ENCODE measurements around the gene TMEM39A. TPM values are rescaled to one million over a fixed set of nuclear protein-coding genes. Genes with fewer than 3 reads are reported as not detected.

Gene TMEM39A
- total and polyA plus RNA-seq, 4 donors = 19.9 to 38.7 (median 29.0) TPM

- Histone ChIP-seq H3K9me3 (ENCODE audit: control insufficient read depth, insufficient read depth, low read length) (no peaks in the 10 kb centered on the region), H3K27ac (ENCODE audit: low read depth, low read length) (peak overlapping the region; percentile 96), H3K4me1 (ENCODE audit: control insufficient read depth, insufficient read depth, low read length) (peaks cover 10% of the 10 kb centered on the region), H3K36me3 (ENCODE audit: control insufficient read depth, insufficient read depth, low read length) (no peaks in the 10 kb centered on the region), H3K27me3 (ENCODE audit: control insufficient read depth, insufficient read depth, low read length) (no peaks in the 10 kb centered on the region), H3K4me3 (ENCODE audit: low read depth, low read length) (peak overlapping the region; percentile 95)
- 0% methylated on average over 4 of the region's 8 CpGs for WGBS (ENCODE audit: insufficient coverage)
- peak in 5 of 6 donors; percentile 7 to 51 (median 13) for DNase-seq (ENCODE audit: low read depth in 4 of 6, low spot score in 6 of 6)
These were observed 34.4 kb upstream of the TMEM39A start for GRCh38 chr3:119497820-119498185.

GRCh38 chr3:119494597-119494996, 31.2 kb upstream of the TMEM39A start:
- no peak overlapping the region for H3K27ac ChIP-seq (ENCODE audit: low read depth, low read length)
- no peaks in the 10 kb centered on the region for H3K9me3 ChIP-seq (ENCODE audit: control insufficient read depth, insufficient read depth, low read length)
- 100% methylated on average over 1 of the region's 2 CpGs for WGBS (ENCODE audit: insufficient coverage)
- H3K4me3 ChIP-seq (ENCODE audit: low read depth, low read length) = no peak overlapping the region
- DNase-seq (ENCODE audit: low read depth in 4 of 6, low spot score in 6 of 6) = no peak
- H3K4me1 ChIP-seq (ENCODE audit: control insufficient read depth, insufficient read depth, low read length) = peaks cover 6% of the 10 kb centered on the region
- no peaks in the 10 kb centered on the region for H3K27me3 ChIP-seq (ENCODE audit: control insufficient read depth, insufficient read depth, low read length)
- peaks cover 4% of the 10 kb centered on the region for H3K36me3 ChIP-seq (ENCODE audit: control insufficient read depth, insufficient read depth, low read length)

- no peaks in the 10 kb centered on the region for H3K9me3 ChIP-seq (ENCODE audit: control insufficient read depth, insufficient read depth, low read length)
- no peak for DNase-seq (ENCODE audit: low read depth in 4 of 6, low spot score in 6 of 6)
- no peaks in the 10 kb centered on the region for H3K27me3 ChIP-seq (ENCODE audit: control insufficient read depth, insufficient read depth, low read length)
- WGBS (ENCODE audit: insufficient coverage) = 95% methylated on average over 2 of the region's 3 CpGs
- no peak overlapping the region for H3K4me3 ChIP-seq (ENCODE audit: low read depth, low read length)
- no peaks in the 10 kb centered on the region for H3K4me1 ChIP-seq (ENCODE audit: control insufficient read depth, insufficient read depth, low read length)
- H3K27ac ChIP-seq (ENCODE audit: low read depth, low read length) = no peak overlapping the region
- peaks cover 6% of the 10 kb centered on the region for H3K36me3 ChIP-seq (ENCODE audit: control insufficient read depth, insufficient read depth, low read length)
These were observed 29.4 kb upstream of the TMEM39A start for GRCh38 chr3:119492810-119493209.

GRCh38 chr3:119492128-119492527, 28.7 kb upstream of the TMEM39A start:
- Histone ChIP-seq H3K36me3 (ENCODE audit: control insufficient read depth, insufficient read depth, low read length) (peaks cover 9% of the 10 kb centered on the region), H3K9me3 (ENCODE audit: control insufficient read depth, insufficient read depth, low read length) (no peaks in the 10 kb centered on the region), H3K27me3 (ENCODE audit: control insufficient read depth, insufficient read depth, low read length) (no peaks in the 10 kb centered on the region), H3K27ac (ENCODE audit: low read depth, low read length) (no peak overlapping the region), H3K4me1 (ENCODE audit: control insufficient read depth, insufficient read depth, low read length) (no peaks in the 10 kb centered on the region), H3K4me3 (ENCODE audit: low read depth, low read length) (no peak overlapping the region)
- WGBS (ENCODE audit: insufficient coverage) = no CpG with 5 or more reads among the region's 2 CpGs
- no peak for DNase-seq (ENCODE audit: low read depth in 4 of 6, low spot score in 6 of 6)

- 92% methylated on average over 2 of the region's 2 CpGs for WGBS (ENCODE audit: insufficient coverage)
- Histone ChIP-seq H3K36me3 (ENCODE audit: control insufficient read depth, insufficient read depth, low read length) (peaks cover 17% of the 10 kb centered on the region), H3K27ac (ENCODE audit: low read depth, low read length) (no peak overlapping the region), H3K9me3 (ENCODE audit: control insufficient read depth, insufficient read depth, low read length) (no peaks in the 10 kb centered on the region), H3K4me1 (ENCODE audit: control insufficient read depth, insufficient read depth, low read length) (no peaks in the 10 kb centered on the region), H3K4me3 (ENCODE audit: low read depth, low read length) (no peak overlapping the region), H3K27me3 (ENCODE audit: control insufficient read depth, insufficient read depth, low read length) (no peaks in the 10 kb centered on the region)
- DNase-seq (ENCODE audit: low read depth in 4 of 6, low spot score in 6 of 6) = no peak
These were observed 26.7 kb upstream of the TMEM39A start for GRCh38 chr3:119490153-119490552.

GRCh38 chr3:119485563-119485962, 22.1 kb upstream of the TMEM39A start:
- Histone ChIP-seq H3K9me3 (ENCODE audit: control insufficient read depth, insufficient read depth, low read length) (no peaks in the 10 kb centered on the region), H3K4me1 (ENCODE audit: control insufficient read depth, insufficient read depth, low read length) (no peaks in the 10 kb centered on the region), H3K27me3 (ENCODE audit: control insufficient read depth, insufficient read depth, low read length) (no peaks in the 10 kb centered on the region), H3K36me3 (ENCODE audit: control insufficient read depth, insufficient read depth, low read length) (peaks cover 20% of the 10 kb centered on the region), H3K27ac (ENCODE audit: low read depth, low read length) (no peak overlapping the region), H3K4me3 (ENCODE audit: low read depth, low read length) (no peak overlapping the region)
- WGBS (ENCODE audit: insufficient coverage) = 100% methylated on average over 1 of the region's 2 CpGs
- DNase-seq (ENCODE audit: low read depth in 4 of 6, low spot score in 6 of 6) = no peak

- no peak overlapping the region for H3K4me3 ChIP-seq (ENCODE audit: low read depth, low read length)
- no peaks in the 10 kb centered on the region for H3K9me3 ChIP-seq (ENCODE audit: control insufficient read depth, insufficient read depth, low read length)
- H3K27me3 ChIP-seq (ENCODE audit: control insufficient read depth, insufficient read depth, low read length) = no peaks in the 10 kb centered on the region
- no peak for DNase-seq (ENCODE audit: low read depth in 4 of 6, low spot score in 6 of 6)
- no peak overlapping the region for H3K27ac ChIP-seq (ENCODE audit: low read depth, low read length)
- H3K36me3 ChIP-seq (ENCODE audit: control insufficient read depth, insufficient read depth, low read length) = peaks cover 23% of the 10 kb centered on the region
- 100% methylated on average over 1 of the region's 1 CpG for WGBS (ENCODE audit: insufficient coverage)
- no peaks in the 10 kb centered on the region for H3K4me1 ChIP-seq (ENCODE audit: control insufficient read depth, insufficient read depth, low read length)
These were observed 19.7 kb upstream of the TMEM39A start for GRCh38 chr3:119483101-119483500.

GRCh38 chr3:119481079-119481478, 17.7 kb upstream of the TMEM39A start:
- no peak for DNase-seq (ENCODE audit: low read depth in 4 of 6, low spot score in 6 of 6)
- no CpG with 5 or more reads among the region's 2 CpGs for WGBS (ENCODE audit: insufficient coverage)
- Histone ChIP-seq H3K27me3 (ENCODE audit: control insufficient read depth, insufficient read depth, low read length) (no peaks in the 10 kb centered on the region), H3K27ac (ENCODE audit: low read depth, low read length) (no peak overlapping the region), H3K4me1 (ENCODE audit: control insufficient read depth, insufficient read depth, low read length) (no peaks in the 10 kb centered on the region), H3K9me3 (ENCODE audit: control insufficient read depth, insufficient read depth, low read length) (no peaks in the 10 kb centered on the region), H3K4me3 (ENCODE audit: low read depth, low read length) (no peak overlapping the region), H3K36me3 (ENCODE audit: control insufficient read depth, insufficient read depth, low read length) (peaks cover 24% of the 10 kb centered on the region)

GRCh38 chr3:119470866-119471265, 7.5 kb upstream of the TMEM39A start:
- Histone ChIP-seq H3K27me3 (ENCODE audit: control insufficient read depth, insufficient read depth, low read length) (no peaks in the 10 kb centered on the region), H3K4me1 (ENCODE audit: control insufficient read depth, insufficient read depth, low read length) (no peaks in the 10 kb centered on the region), H3K27ac (ENCODE audit: low read depth, low read length) (no peak overlapping the region), H3K9me3 (ENCODE audit: control insufficient read depth, insufficient read depth, low read length) (no peaks in the 10 kb centered on the region), H3K4me3 (ENCODE audit: low read depth, low read length) (no peak overlapping the region), H3K36me3 (ENCODE audit: control insufficient read depth, insufficient read depth, low read length) (peaks cover 18% of the 10 kb centered on the region)
- 87% methylated on average over 2 of the region's 6 CpGs for WGBS (ENCODE audit: insufficient coverage)
- DNase-seq (ENCODE audit: low read depth in 4 of 6, low spot score in 6 of 6) = no peak

GRCh38 chr3:119469418-119470189, 6.2 kb upstream of the TMEM39A start:
- Histone ChIP-seq H3K36me3 (ENCODE audit: control insufficient read depth, insufficient read depth, low read length) (peaks cover 13% of the 10 kb centered on the region), H3K27ac (ENCODE audit: low read depth, low read length) (peak overlapping the region; percentile 83), H3K9me3 (ENCODE audit: control insufficient read depth, insufficient read depth, low read length) (no peaks in the 10 kb centered on the region), H3K4me1 (ENCODE audit: control insufficient read depth, insufficient read depth, low read length) (no peaks in the 10 kb centered on the region), H3K4me3 (ENCODE audit: low read depth, low read length) (peak overlapping the region; percentile 83), H3K27me3 (ENCODE audit: control insufficient read depth, insufficient read depth, low read length) (no peaks in the 10 kb centered on the region)
- peak in 2 of 6 donors; percentile 7 to 17 for DNase-seq (ENCODE audit: low read depth in 4 of 6, low spot score in 6 of 6)
- 18% methylated on average over 8 of the region's 16 CpGs for WGBS (ENCODE audit: insufficient coverage)

Measured in spinal cord (tissue), 10 donors.